AG04449 (cell line): ENCODE measurements around the gene COPA.

ENCODE experiments used
- CTCF ChIA-PET: fragments of 350-600 bp; formaldehyde crosslinking; extraction: SDS; loops from one replicate; lab custom pipeline; 2021; ENCODE audit warnings: antibody characterized with exemption; lab: Yijun Ruan, JAX
- POLR2A ChIA-PET: fragments of 400-600, 350-600 bp; formaldehyde crosslinking; extraction: SDS; loops from one replicate; lab custom pipeline; 2020; ENCODE audit warnings: antibody characterized with exemption, inconsistent platforms; lab: Yijun Ruan, JAX
- DNase-seq: peaks from one replicate; pipeline ENCODE4 v3.0.0-alpha.2; 2010; ENCODE audit warnings: low read depth, low spot score
- H3K4me3 ChIP-seq: 2 replicates; pipeline ENCODE4 v1.5.1; 2011; ENCODE audit warnings: low read depth, mild to moderate bottlenecking, control low read depth, low read length
- TF ChIP-seq, protein P1 (sequence below): IDR thresholded peaks from one replicate; pipeline ENCODE4 v1.5.1; 2011; ENCODE audit warnings: mild to moderate bottlenecking, moderate library complexity, low read length, control low read depth, inconsistent platforms; ENCODE audit not compliant: insufficient read depth; ENCODE audit errors: missing control alignments

The COPA gene

GRCh38 chr1:160285506-160285905 is 57.5 kb downstream of the COPA start:
- TF ChIP-seq, protein P1, sequence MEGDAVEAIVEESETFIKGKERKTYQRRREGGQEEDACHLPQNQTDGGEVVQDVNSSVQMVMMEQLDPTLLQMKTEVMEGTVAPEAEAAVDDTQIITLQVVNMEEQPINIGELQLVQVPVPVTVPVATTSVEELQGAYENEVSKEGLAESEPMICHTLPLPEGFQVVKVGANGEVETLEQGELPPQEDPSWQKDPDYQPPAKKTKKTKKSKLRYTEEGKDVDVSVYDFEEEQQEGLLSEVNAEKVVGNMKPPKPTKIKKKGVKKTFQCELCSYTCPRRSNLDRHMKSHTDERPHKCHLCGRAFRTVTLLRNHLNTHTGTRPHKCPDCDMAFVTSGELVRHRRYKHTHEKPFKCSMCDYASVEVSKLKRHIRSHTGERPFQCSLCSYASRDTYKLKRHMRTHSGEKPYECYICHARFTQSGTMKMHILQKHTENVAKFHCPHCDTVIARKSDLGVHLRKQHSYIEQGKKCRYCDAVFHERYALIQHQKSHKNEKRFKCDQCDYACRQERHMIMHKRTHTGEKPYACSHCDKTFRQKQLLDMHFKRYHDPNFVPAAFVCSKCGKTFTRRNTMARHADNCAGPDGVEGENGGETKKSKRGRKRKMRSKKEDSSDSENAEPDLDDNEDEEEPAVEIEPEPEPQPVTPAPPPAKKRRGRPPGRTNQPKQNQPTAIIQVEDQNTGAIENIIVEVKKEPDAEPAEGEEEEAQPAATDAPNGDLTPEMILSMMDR = no peak
- H3K4me3 ChIP-seq = no peak overlapping the region
- no peak for DNase-seq
- ChIA-PET POLR2A (interaction anchor here (0.6 to 2.1 kb wide), 6 partner anchors 9 to 177 kb away, joined by 3 to 11 read pairs (median 4); partner anchors contain the start of gene DCAF8), CTCF (interaction anchor here (0.9 to 3.8 kb wide), 6 partner anchors 8 to 228 kb away, joined by 3 to 27 read pairs (median 5); no protein-coding TSS in a partner anchor)

DNA sequence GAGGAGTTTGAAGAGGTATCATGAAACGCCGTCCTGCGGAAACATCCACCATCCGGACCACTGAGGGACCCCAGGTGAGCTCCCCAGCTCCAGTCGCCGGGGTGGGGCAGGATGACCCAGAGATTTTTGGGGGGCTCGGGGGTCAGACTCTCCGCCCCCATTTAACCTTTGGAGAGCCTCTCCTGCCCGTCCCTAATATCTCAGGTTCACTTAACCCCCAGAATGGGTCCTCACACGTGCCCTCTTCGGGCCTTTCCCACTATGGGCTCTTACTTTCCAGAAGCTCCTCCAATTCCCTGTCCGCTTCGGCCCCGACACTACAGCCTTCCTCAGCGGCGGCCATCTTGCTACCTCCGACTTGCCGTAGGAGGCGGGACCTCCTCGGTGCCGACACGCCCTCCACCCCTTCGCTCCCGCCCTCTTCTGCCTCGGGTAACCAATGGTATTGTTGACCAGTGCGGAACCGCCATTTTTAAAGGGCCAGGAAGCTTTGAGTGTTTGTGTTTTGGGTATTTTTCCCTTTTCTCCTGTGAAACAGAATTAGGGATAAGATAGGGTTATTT is 58.2 kb downstream of the COPA start, which contains the start of gene PEX19:
TSS of gene PEX19 (minus strand) at position 352 of the 563 bp plus-strand sequence. CDS start at position 343, 9 bp downstream.
- ChIA-PET POLR2A (interaction anchor here (0.6 to 2.1 kb wide), 6 partner anchors 10 to 176 kb away, joined by 3 to 11 read pairs (median 4); partner anchors contain the start of gene DCAF8), CTCF (interaction anchor here (0.9 to 3.8 kb wide), 15 partner anchors 9 to 227 kb away, joined by 3 to 27 read pairs (median 6); partner anchors contain the start of gene CASQ1)

GRCh38 chr1:160284220-160284781 is 58.7 kb downstream of the COPA start:
- no peak for DNase-seq
- CTCF ChIA-PET = interaction anchor here (0.8 to 3.8 kb wide), 17 partner anchors 9 to 226 kb away, joined by 3 to 27 read pairs (median 4); partner anchors contain the start of gene CASQ1

More for the DNA sequence above, 58.2 kb downstream of the COPA start, which contains the start of gene PEX19:
- TF ChIP-seq, protein P1 = no peak
- peak within 1 kb of the TSS; percentile 81 for H3K4me3 ChIP-seq
- DNase-seq = no peak

DNA sequence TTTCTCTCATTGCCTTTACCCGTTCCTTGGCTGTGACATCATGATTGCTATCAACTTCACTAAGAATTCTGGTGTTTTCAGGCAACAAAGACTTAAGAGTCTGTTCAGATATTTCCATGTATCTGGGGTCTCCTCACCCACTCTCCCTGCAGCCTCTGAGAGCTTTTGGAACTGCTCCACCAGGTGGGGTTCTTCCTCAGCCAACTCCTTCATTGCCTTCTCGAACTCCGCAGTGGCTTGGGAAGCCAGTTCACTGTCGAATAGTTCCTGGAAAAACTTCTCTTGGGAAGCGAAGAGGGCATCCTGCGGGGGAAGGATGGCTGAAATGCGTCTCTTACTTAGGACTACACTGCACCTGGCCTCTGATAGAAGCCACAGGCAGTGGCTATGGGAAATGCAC is 60.2 kb downstream of the COPA start:
- CTCF ChIA-PET = interaction anchor here (0.8 to 5.9 kb wide), 2 partner anchors 9 to 197 kb away, joined by 3 to 61 read pairs; no protein-coding TSS in a partner anchor
- H3K4me3 ChIP-seq = no peak overlapping the region
- POLR2A ChIA-PET = no interaction called here
- no peak for DNase-seq
- TF ChIP-seq, protein P1 = no peak

More at GRCh38 chr1:160284220-160284781, 58.7 kb downstream of the COPA start:
- peak overlapping the region; percentile 81 for H3K4me3 ChIP-seq
- TF ChIP-seq, protein P1 = no peak
- POLR2A ChIA-PET = interaction anchor here (1.2 to 2.1 kb wide), 4 partner anchors 9 to 22 kb away, joined by 3 to 11 read pairs (median 6); partner anchors contain the start of gene DCAF8

DNA sequence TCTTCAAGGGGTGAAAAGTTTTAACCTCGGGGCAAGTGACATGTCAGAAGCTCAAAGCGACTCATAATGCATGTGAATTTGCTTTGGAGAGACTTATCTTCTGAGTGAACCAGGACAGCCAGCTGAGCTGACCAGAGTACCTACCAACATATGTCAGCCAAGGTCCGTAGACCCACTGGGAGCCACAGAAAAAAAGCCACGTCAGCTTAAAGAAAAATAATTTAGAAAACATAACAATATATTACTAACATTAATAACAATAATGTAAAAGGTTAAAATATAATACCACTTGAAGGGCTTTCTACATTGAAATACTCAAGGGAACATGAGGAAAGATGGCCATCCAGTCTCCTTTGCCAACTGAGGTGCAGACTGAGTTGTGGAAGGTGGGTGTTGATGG is 65.1 kb downstream of the COPA start:
- ChIA-PET CTCF (interaction anchor here (1.8 to 5.9 kb wide), 2 partner anchors 13 to 26 kb away, joined by 4 to 61 read pairs; no protein-coding TSS in a partner anchor), POLR2A (no interaction called here)
- DNase-seq = no peak
- TF ChIP-seq, protein P1 = no peak
- no peak overlapping the region for H3K4me3 ChIP-seq

GRCh38 chr1:160277330-160277729 is 65.7 kb downstream of the COPA start:
- no peak for DNase-seq
- POLR2A ChIA-PET = no interaction called here
- TF ChIP-seq, protein P1 = no peak
- H3K4me3 ChIP-seq = no peak overlapping the region
- CTCF ChIA-PET = interaction anchor here (0.9 to 5.9 kb wide), 2 partner anchors 13 to 14 kb away, joined by 3 to 61 read pairs; no protein-coding TSS in a partner anchor
